Measurements from ENCODE around the gene GIMAP2. TPM values are rescaled to one million over a fixed set of nuclear protein-coding genes. Genes with fewer than 3 reads are reported as not detected.
A peak's percentile ranks its signal among the peaks of the same experiment; 100 is the strongest.

Gene GIMAP2
- total and polyA plus RNA-seq, 2 experiments from 2014 or later: 0.13 TPM; not detected in 1

- no peaks in the 10 kb centered on the region for H3K9me2 ChIP-seq (ENCODE audit: insufficient read depth)
- H4K20me1 ChIP-seq (ENCODE audit: insufficient read depth): no peaks in the 10 kb centered on the region
- no peak overlapping the region for H3K27ac ChIP-seq
- peak overlapping the region; percentile 87 for H3K4me2 ChIP-seq (ENCODE audit: unreplicated experiment)
- no peaks in the 10 kb centered on the region for H3F3A ChIP-seq (ENCODE audit: insufficient read depth)
- WGBS, 2 experiments (ENCODE audit: low coverage in 1 of 2, low lambda C conversion rate in 2 of 2, missing lambda C conversion rate in 2 of 2): 15 to 21% methylated on average over 8 of the region's 9 CpGs
- no peaks in the 10 kb centered on the region for H3K36me3 ChIP-seq (ENCODE audit: low read depth)
- TF ChIP-seq EZH2 (IDR thresholded peaks at IDR 0.05; ENCODE audit: insufficient read depth, poor library complexity, severe bottlenecking) (no peak), EZH2phosphoT487 (IDR thresholded peaks at IDR 0.05; ENCODE audit: insufficient read depth, low read depth) (no peak)
- no peaks in the 10 kb centered on the region for H3K4me1 ChIP-seq (ENCODE audit: insufficient read depth)
- in situ Hi-C loops (cut with MboI): no loop called here
- no peaks in the 10 kb centered on the region for H3K27me3 ChIP-seq (replicated peaks; ENCODE audit: insufficient read depth)
- DNase-seq: peak; percentile 22
- no peaks in the 10 kb centered on the region for H3K79me2 ChIP-seq (ENCODE audit: insufficient read depth)
- peak overlapping the region; percentile 95 for H2AFZ ChIP-seq
- no peaks in the 10 kb centered on the region for H3K9me3 ChIP-seq (ENCODE audit: low read depth)
- H3K9ac ChIP-seq: peak overlapping the region; percentile 71
- H3K4me3 ChIP-seq: peak overlapping the region; percentile 79
These were observed 625 bp downstream of the GIMAP2 start for GRCh38 chr7:150686030-150686631.

- H3K9me2 ChIP-seq (ENCODE audit: insufficient read depth): no peaks in the 10 kb centered on the region
- H3K4me3 ChIP-seq: no peak overlapping the region
- no peak for DNase-seq
- in situ Hi-C loops (cut with MboI): no loop called here
- H3K27ac ChIP-seq: no peak overlapping the region
- no peaks in the 10 kb centered on the region for H3K9me3 ChIP-seq (ENCODE audit: low read depth)
- no peak overlapping the region for H3K9ac ChIP-seq
- H3K36me3 ChIP-seq (ENCODE audit: low read depth): no peaks in the 10 kb centered on the region
- H2AFZ ChIP-seq: no peak overlapping the region
- no peaks in the 10 kb centered on the region for H3K79me2 ChIP-seq (ENCODE audit: insufficient read depth)
- no peaks in the 10 kb centered on the region for H3K4me1 ChIP-seq (ENCODE audit: insufficient read depth)
- WGBS, 2 experiments (ENCODE audit: low coverage in 1 of 2, low lambda C conversion rate in 2 of 2, missing lambda C conversion rate in 2 of 2): 45 to 59% methylated on average over 6 of the region's 6 CpGs
- H4K20me1 ChIP-seq (ENCODE audit: insufficient read depth): no peaks in the 10 kb centered on the region
- TF ChIP-seq EZH2 (IDR thresholded peaks at IDR 0.05; ENCODE audit: insufficient read depth, poor library complexity, severe bottlenecking): no peak
- TF ChIP-seq EZH2phosphoT487 (IDR thresholded peaks at IDR 0.05; ENCODE audit: insufficient read depth, low read depth): no peak
- H3K27me3 ChIP-seq (replicated peaks; ENCODE audit: insufficient read depth): no peaks in the 10 kb centered on the region
- no peak overlapping the region for H3K4me2 ChIP-seq (ENCODE audit: unreplicated experiment)
- no peaks in the 10 kb centered on the region for H3F3A ChIP-seq (ENCODE audit: insufficient read depth)
These were observed 3.1 kb downstream of the GIMAP2 start for GRCh38 chr7:150688630-150689029.

GRCh38 chr7:150695654-150696053 lies 10.1 kb downstream of the GIMAP2 start:
- Histone ChIP-seq H3F3A (ENCODE audit: insufficient read depth) (no peaks in the 10 kb centered on the region), H2AFZ (no peak overlapping the region), H3K79me2 (ENCODE audit: insufficient read depth) (no peaks in the 10 kb centered on the region), H4K20me1 (ENCODE audit: insufficient read depth) (no peaks in the 10 kb centered on the region), H3K27me3 (replicated peaks; ENCODE audit: insufficient read depth) (no peaks in the 10 kb centered on the region), H3K4me1 (ENCODE audit: insufficient read depth) (no peaks in the 10 kb centered on the region), H3K27ac (no peak overlapping the region), H3K9me2 (ENCODE audit: insufficient read depth) (no peaks in the 10 kb centered on the region), H3K36me3 (ENCODE audit: low read depth) (no peaks in the 10 kb centered on the region), H3K9ac (no peak overlapping the region), H3K9me3 (ENCODE audit: low read depth) (no peaks in the 10 kb centered on the region), H3K4me2 (ENCODE audit: unreplicated experiment) (no peak overlapping the region), H3K4me3 (no peak overlapping the region)
- WGBS, 2 experiments (ENCODE audit: low coverage in 1 of 2, low lambda C conversion rate in 2 of 2, missing lambda C conversion rate in 2 of 2): 0 to 8% methylated on average over 2 of the region's 2 CpGs
- TF ChIP-seq EZH2phosphoT487 (IDR thresholded peaks at IDR 0.05; ENCODE audit: insufficient read depth, low read depth) (no peak), EZH2 (IDR thresholded peaks at IDR 0.05; ENCODE audit: insufficient read depth, poor library complexity, severe bottlenecking) (no peak)
- in situ Hi-C loops (cut with MboI): no loop called here
- DNase-seq: no peak

DNA sequence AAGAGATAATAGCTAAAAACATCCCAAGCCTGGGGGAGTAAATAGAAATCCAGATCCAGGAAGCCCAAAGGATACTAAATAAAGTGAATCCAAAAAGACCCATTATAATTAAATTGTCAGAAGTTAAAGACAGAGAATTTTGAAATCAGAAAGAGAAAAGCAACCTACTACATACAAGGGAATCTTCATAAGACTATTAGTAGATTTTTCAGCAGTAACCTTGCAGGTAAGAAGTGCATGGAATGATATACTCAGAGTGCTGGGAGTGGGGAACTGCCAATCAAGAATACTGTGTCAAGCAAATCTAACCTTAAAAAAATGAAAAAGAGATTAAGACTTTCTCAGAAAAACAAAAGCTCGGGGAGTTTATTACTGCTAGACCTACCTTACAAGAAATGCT lies 17.7 kb downstream of the GIMAP2 start:
- 13% methylated on average over 1 of the region's 1 CpG for whole genome bisulfite sequencing, 2 experiments (ENCODE audit: low coverage in 1 of 2, low lambda C conversion rate in 2 of 2, missing lambda C conversion rate in 2 of 2)

More for the DNA sequence above, 17.7 kb downstream of the GIMAP2 start:
- Histone ChIP-seq H3K4me3 (no peak overlapping the region), H3K27ac (no peak overlapping the region), H3K9ac (no peak overlapping the region), H3K36me3 (ENCODE audit: low read depth) (no peaks in the 10 kb centered on the region), H3K27me3 (replicated peaks; ENCODE audit: insufficient read depth) (no peaks in the 10 kb centered on the region), H3K79me2 (ENCODE audit: insufficient read depth) (no peaks in the 10 kb centered on the region), H3K4me2 (ENCODE audit: unreplicated experiment) (no peak overlapping the region), H2AFZ (no peak overlapping the region), H3K9me2 (ENCODE audit: insufficient read depth) (no peaks in the 10 kb centered on the region), H4K20me1 (ENCODE audit: insufficient read depth) (no peaks in the 10 kb centered on the region), H3K4me1 (ENCODE audit: insufficient read depth) (no peaks in the 10 kb centered on the region), H3K9me3 (ENCODE audit: low read depth) (no peaks in the 10 kb centered on the region), H3F3A (ENCODE audit: insufficient read depth) (no peaks in the 10 kb centered on the region)
- in situ Hi-C loops (cut with MboI): no loop called here
- TF ChIP-seq EZH2 (IDR thresholded peaks at IDR 0.05; ENCODE audit: insufficient read depth, poor library complexity, severe bottlenecking) (no peak), EZH2phosphoT487 (IDR thresholded peaks at IDR 0.05; ENCODE audit: insufficient read depth, low read depth) (no peak)
- no peak for DNase-seq

Data from GM23248 (cell line).